OCI-LY3 (cell line): ENCODE measurements around the gene GRSF1.

Experiments
- H2AFZ ChIP-seq: fragments of 200-600, 300-600 bp; shearing (Covaris generic); 2 replicates; pipeline ENCODE4 v1.6.0; 2014; ENCODE audit warnings: antibody characterized with exemption, low read depth, low read length
- H3K27ac ChIP-seq: fragments of 200-600, 300-600 bp; sonication (generic); 2 replicates; pipeline ENCODE4 v1.5.1; 2014; ENCODE audit warnings: mild to moderate bottlenecking, low read length, moderate library complexity, mixed read lengths
- H3K27me3 ChIP-seq: fragments of 200-600, 300-600 bp; sonication (generic); 2 replicates; pipeline ENCODE4 v1.6.1; 2014; ENCODE audit warnings: low read depth, low read length, mixed read lengths
- H3K36me3 ChIP-seq: fragments of 200-600, 300-600 bp; sonication (generic); replicated peaks from 2 replicates; pipeline ENCODE3; 2014; ENCODE audit warnings: low read depth, low read length, mixed read lengths
- H3K4me1 ChIP-seq: fragments of 300-600, 200-600 bp; sonication (generic); 2 replicates; pipeline ENCODE4 v1.6.1; 2014; ENCODE audit warnings: low read length, mixed read lengths
- H3K4me2 ChIP-seq: fragments of 200-600, 300-600 bp; sonication (generic); 2 replicates; pipeline ENCODE4 v1.6.1; 2014; ENCODE audit warnings: low read length, mixed read lengths
- H3K4me3 ChIP-seq: fragments of 300-600, 200-600 bp; sonication (generic); 2 replicates; pipeline ENCODE4 v1.5.1; 2014; ENCODE audit warnings: antibody characterized with exemption, mild to moderate bottlenecking, low read length, moderate library complexity
- H3K79me2 ChIP-seq: fragments of 300-600, 200-600 bp; shearing (Covaris generic); 2 replicates; pipeline ENCODE4 v1.6.1; 2014; ENCODE audit warnings: mild to moderate bottlenecking, low read length, mixed read lengths
- H3K9ac ChIP-seq: fragments of 300-600, 200-600 bp; shearing (Covaris generic); 2 replicates; pipeline ENCODE4 v1.6.0; 2014; ENCODE audit warnings: mild to moderate bottlenecking, low read length, moderate library complexity
- H3K9me3 ChIP-seq: fragments of 200-600, 300-600 bp; shearing (Covaris generic); 2 replicates; pipeline ENCODE4 v1.6.1; 2014; ENCODE audit warnings: low read length, mixed read lengths; ENCODE audit not compliant: insufficient read depth
- H4K20me1 ChIP-seq: fragments of 200-600, 300-600 bp; sonication (generic); 2 replicates; pipeline ENCODE4 v1.6.1; 2016; ENCODE audit warnings: low read length, mixed read lengths; ENCODE audit not compliant: insufficient read depth
- EZH2phosphoT487 ChIP-seq: fragments of 200-600 bp; shearing (Covaris generic); IDR thresholded peaks from 2 replicates; pipeline ENCODE4 v1.6.1; 2018; ENCODE audit warnings: antibody characterized with exemption, mixed run types, low read depth
- TF ChIP-seq, protein P1 (sequence below): fragments of 200-600, 300-600 bp; sonication (generic); IDR thresholded peaks from 2 replicates; pipeline ENCODE4 v1.5.1; 2014; ENCODE audit warnings: antibody characterized with exemption, low read length, low read depth

The GRSF1 gene

DNA sequence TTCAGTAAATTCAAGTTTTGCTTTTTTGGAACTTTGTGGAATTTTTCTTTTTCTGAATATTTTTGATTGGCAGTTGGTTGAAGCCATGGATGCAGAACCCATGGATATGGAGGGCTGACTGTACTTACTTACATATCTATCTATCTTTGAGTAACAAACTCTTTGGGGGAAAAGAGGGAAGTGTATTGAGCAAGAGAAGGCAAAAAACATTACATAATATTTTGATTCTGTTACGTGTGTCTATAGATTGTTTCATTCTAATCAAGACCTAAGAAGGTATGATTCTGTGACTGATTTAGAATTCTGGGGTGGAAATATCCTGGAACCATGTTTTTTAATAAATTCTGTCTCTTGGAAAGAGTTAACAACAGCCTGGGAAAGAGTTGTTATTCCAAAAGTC, 31.5 kb downstream of the GRSF1 start:
- H3K4me1 ChIP-seq, result no peaks in the 10 kb centered on the region
- H3K4me2 ChIP-seq, result no peak overlapping the region
- H3K79me2 ChIP-seq, result no peaks in the 10 kb centered on the region
- H3K27me3 ChIP-seq, result no peaks in the 10 kb centered on the region
- H3K4me3 ChIP-seq, result no peak overlapping the region
- no peak overlapping the region for H3K27ac ChIP-seq
- TF ChIP-seq, protein P1, sequence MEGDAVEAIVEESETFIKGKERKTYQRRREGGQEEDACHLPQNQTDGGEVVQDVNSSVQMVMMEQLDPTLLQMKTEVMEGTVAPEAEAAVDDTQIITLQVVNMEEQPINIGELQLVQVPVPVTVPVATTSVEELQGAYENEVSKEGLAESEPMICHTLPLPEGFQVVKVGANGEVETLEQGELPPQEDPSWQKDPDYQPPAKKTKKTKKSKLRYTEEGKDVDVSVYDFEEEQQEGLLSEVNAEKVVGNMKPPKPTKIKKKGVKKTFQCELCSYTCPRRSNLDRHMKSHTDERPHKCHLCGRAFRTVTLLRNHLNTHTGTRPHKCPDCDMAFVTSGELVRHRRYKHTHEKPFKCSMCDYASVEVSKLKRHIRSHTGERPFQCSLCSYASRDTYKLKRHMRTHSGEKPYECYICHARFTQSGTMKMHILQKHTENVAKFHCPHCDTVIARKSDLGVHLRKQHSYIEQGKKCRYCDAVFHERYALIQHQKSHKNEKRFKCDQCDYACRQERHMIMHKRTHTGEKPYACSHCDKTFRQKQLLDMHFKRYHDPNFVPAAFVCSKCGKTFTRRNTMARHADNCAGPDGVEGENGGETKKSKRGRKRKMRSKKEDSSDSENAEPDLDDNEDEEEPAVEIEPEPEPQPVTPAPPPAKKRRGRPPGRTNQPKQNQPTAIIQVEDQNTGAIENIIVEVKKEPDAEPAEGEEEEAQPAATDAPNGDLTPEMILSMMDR, result no peak
- TF ChIP-seq EZH2phosphoT487, result no peak
- H3K9ac ChIP-seq, result no peak overlapping the region
- no peaks in the 10 kb centered on the region for H3K36me3 ChIP-seq
- no peaks in the 10 kb centered on the region for H4K20me1 ChIP-seq
- no peak overlapping the region for H2AFZ ChIP-seq
- no peaks in the 10 kb centered on the region for H3K9me3 ChIP-seq

DNA sequence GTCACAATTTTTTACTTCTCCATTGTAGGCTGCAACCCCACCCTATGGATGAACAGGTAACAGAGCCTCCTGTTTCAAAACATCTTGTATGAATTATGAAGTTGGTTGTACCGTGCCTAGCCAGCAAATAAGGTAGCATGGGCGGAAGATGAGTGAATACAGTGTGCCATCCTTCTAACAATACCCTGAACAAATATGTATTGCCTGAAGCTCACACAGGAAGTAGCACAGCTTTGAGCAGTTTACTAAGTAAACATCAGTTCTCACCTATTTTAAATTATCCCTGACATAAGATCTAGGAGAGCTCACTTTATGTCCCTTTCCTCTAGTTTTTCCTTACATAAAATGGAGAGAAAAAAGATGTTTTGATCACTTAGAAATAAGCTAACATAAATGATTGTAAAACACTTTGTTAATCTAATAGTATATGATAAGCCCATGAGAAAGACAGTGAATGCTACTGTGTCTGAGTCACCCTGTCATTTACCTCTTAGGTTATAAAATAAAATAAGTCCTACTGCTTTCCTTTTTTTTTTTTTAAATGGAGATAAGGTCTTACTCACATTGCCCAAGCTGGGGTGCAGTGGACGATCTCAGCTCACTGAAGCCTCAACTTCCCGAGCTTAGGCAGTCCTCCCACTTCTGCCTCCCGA, 36.6 kb downstream of the GRSF1 start:
- Histone ChIP-seq H3K9ac (no peak overlapping the region), H3K27me3 (no peaks in the 10 kb centered on the region), H3K79me2 (no peaks in the 10 kb centered on the region), H3K9me3 (no peaks in the 10 kb centered on the region), H3K27ac (no peak overlapping the region), H3K36me3 (no peaks in the 10 kb centered on the region), H4K20me1 (no peaks in the 10 kb centered on the region), H3K4me2 (no peak overlapping the region), H2AFZ (no peak overlapping the region), H3K4me1 (no peaks in the 10 kb centered on the region), H3K4me3 (no peak overlapping the region)
- TF ChIP-seq, protein P1, result no peak
- no peak for TF ChIP-seq EZH2phosphoT487

DNA sequence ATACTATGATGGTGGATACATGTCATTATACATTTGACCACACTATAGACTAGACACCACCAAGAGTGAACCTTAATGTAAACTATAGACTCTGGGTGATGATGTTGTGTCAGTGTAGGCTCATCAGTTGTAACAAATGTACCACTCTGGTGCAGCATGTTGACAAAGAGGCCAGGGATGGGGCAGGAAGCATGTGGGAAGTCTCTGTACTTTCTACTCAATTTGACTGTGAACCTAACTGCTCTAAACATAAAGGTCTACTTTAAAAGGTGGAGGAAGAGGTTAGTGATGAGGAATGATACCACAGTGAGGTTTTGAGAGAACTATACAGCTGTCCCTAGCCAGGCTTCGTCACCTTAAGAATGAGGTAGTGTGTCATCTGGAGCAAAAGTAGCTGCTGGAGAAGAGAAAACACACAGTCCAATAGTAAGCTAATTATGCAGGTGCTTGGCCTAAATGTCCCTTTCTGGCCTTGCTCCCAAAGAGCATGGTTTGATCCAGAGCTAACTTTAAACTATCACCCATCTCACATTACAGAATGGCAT, 38.4 kb downstream of the GRSF1 start:
- H4K20me1 ChIP-seq, result no peaks in the 10 kb centered on the region
- no peaks in the 10 kb centered on the region for H3K79me2 ChIP-seq
- H3K36me3 ChIP-seq, result no peaks in the 10 kb centered on the region
- H3K27me3 ChIP-seq, result no peaks in the 10 kb centered on the region
- TF ChIP-seq EZH2phosphoT487, result no peak
- TF ChIP-seq, protein P1, result no peak
- H3K9me3 ChIP-seq, result no peaks in the 10 kb centered on the region
- no peaks in the 10 kb centered on the region for H3K4me1 ChIP-seq
- no peak overlapping the region for H3K27ac ChIP-seq
- no peak overlapping the region for H3K4me3 ChIP-seq
- no peak overlapping the region for H2AFZ ChIP-seq
- H3K4me2 ChIP-seq, result no peak overlapping the region
- no peak overlapping the region for H3K9ac ChIP-seq

DNA sequence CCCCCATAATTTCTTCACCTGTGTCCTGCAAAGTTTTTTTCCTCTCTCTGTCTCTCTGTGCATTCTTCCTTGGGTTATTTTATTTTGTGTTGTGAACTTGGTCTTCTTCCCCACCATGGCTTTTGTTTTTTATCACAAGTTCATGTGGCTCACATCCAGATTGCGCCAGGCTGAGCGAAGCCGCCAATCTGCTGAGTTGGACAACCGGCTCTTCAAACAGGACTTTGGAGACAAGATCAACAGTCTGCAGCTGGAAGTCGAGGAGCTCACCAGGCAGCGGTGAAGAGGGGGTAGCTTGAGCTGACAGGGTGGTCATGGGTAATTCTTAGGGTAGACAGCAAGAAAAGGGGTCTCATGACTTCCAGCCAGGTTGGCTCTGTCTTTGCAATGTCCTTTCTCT, 46.1 kb downstream of the GRSF1 start:
- H3K27me3 ChIP-seq, result no peaks in the 10 kb centered on the region
- no peaks in the 10 kb centered on the region for H3K79me2 ChIP-seq
- no peak overlapping the region for H2AFZ ChIP-seq
- TF ChIP-seq, protein P1, result no peak
- no peak for TF ChIP-seq EZH2phosphoT487
- H3K4me2 ChIP-seq, result no peak overlapping the region
- no peak overlapping the region for H3K27ac ChIP-seq
- H3K36me3 ChIP-seq, result peaks cover 22% of the 10 kb centered on the region
- no peak overlapping the region for H3K9ac ChIP-seq
- H3K9me3 ChIP-seq, result no peaks in the 10 kb centered on the region
- no peaks in the 10 kb centered on the region for H4K20me1 ChIP-seq
- no peak overlapping the region for H3K4me3 ChIP-seq
- H3K4me1 ChIP-seq, result no peaks in the 10 kb centered on the region
